ENCODE data around the gene SIGLECL1.

Gene SIGLECL1

DNA sequence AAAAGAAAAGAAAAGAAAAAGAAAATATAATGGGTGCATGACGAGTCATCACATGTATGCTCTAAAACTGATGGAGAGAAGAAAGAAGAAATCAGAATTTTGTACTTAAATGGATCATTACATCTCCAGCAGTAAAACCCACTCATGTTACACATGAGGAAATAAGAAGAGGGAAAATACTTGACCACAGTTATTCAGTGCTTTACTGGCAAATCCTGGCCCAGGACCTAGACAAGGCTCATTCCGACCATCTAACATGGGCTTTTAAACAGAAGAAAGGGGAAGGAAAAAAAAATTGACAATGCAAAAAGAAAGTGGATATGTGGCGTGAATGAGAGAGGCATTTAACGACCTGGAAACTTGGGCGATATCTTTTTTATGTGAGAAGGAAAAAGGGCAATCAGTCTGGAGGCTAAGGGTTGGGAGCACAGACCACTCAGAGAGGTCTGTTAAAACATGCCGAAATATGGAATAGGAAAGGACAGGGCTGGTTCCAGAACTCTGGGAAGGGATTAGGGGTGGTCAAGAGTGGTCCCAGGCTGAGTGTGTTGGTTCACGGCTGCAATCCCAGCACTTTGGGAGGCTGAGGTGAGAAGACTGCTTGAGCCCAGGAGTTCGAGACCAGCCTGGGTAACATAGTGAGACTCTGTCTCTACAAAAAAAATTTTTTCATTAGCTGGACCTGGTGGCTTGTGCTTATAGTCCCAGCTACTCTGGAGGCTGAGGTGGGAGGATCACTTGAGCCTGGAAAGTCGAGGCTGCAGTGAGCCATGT lies 1.6 kb downstream of the SIGLECL1 start:
- no peak for DNase-seq (ENCODE audit: extremely low read depth in 1 of 2, low read depth in 1 of 2)

DNA sequence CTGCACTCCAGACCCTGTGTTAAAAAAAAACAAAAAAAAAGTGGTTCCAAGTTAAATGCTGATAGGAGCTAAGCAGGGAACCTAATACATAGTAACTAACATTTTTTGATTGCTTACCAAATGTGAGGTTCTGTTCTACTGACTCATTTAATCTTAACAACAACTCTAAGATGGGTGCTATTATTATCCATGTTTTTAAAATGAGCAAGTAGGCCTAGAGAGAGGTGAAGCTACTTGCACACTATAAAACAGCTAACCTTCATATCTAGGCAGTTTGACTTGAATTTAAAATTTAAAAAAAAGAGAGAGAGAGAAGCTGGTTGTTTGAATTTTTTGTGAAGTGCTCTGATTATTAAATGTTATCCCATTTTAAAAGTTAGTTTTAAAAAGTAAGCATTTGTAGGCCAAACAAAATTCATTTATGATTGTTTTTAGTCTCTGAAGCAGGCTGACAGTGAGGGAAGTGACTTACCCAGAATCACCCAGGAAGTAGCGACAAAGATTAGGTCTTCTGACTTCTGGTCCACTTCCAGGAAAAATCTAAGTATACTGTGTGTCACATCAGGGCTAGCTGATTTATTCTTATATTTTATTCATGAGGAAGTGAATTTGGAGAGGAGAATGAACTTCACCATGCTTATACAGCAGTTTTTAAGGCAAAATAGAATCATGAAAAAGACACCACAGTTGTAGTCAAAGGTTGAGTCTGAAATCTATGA lies 2.4 kb downstream of the SIGLECL1 start:
- DNase-seq (ENCODE audit: extremely low read depth in 1 of 2, low read depth in 1 of 2) = no peak

GRCh38 chr19:51256155-51256625 lies 5.3 kb downstream of the SIGLECL1 start:
- DNase-seq (ENCODE audit: extremely low read depth in 1 of 2, low read depth in 1 of 2) = no peak

- DNase-seq (ENCODE audit: extremely low read depth in 1 of 2, low read depth in 1 of 2) = no peak
Observed at GRCh38 chr19:51257471-51257870, 6.6 kb downstream of the SIGLECL1 start.

DNA sequence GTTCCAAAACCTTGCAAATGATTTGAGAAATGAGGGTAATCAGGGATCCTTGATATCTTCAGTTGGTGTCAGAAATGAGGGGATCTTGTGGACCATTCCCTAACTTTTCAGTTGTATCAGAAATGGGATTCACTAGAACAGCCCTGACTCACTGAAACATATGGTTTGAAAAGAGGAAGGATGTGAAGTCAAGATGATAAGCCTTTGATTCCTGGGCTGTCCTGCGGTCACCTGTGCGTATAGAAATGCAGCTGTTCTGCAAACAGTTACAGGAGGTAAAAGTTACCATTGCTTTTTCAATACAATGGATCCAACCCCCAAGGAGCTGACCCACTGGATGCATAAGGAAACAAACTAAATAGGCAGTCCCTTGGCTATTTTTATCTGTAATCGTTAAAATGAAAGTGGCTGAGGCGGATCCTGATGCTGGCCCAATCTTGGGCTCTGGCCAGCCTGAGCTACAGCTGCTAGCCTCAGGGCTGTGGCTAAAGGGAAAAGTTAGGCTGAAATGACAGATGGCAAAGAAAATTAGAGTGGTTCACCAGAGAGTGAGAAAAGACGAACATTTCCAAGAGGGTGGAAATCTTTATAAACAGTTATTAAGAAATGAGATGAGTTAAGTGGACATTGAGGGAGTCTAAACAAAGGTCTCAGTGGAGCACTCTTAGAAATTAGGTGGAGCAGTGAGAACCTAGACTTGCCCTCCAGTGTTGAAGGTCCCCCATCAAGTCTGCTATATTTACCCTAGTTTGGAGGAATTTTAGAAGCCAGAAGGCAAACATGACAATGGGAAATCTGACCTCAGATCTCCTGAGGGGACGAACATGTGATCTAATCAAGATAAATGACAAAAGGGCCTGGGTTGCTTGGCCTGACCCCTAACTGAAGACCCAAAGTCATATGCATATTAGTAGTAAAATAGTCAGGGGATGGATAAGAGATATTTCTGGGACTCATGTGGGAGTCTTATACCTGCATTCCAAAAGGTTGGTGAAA lies 7.6 kb downstream of the SIGLECL1 start:
- DNase-seq (ENCODE audit: extremely low read depth in 1 of 2, low read depth in 1 of 2) = no peak

GRCh38 chr19:51259348-51260245 lies 8.7 kb downstream of the SIGLECL1 start:
- peak in 1 of 2 donors; percentile 18 for DNase-seq (ENCODE audit: extremely low read depth in 1 of 2, low read depth in 1 of 2)

GRCh38 chr19:51263808-51264207 lies 12.9 kb downstream of the SIGLECL1 start:
- DNase-seq (ENCODE audit: extremely low read depth in 1 of 2, low read depth in 1 of 2) = no peak

DNA sequence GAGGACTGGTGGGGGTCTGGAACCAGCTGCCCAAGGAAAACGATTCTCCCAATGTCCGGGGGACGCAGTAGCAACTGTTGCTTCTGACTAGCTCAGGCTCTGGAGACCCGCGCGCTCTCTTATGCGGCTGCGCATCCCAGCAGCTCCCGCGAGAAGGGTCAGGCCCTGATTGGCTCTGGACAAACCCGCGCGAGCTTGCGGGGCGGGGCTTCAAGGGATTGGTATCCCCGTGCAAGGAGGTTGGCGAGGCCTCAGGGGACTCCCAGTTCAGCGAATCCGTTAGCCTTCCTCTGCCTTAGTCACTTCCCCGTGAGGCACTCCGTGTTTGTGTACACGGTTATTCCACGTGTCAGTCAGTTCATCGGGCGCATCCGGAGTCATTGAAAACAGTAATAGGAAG lies 20.2 kb downstream of the SIGLECL1 start:
- DNase-seq (ENCODE audit: extremely low read depth in 1 of 2, low read depth in 1 of 2) = no peak

DNA sequence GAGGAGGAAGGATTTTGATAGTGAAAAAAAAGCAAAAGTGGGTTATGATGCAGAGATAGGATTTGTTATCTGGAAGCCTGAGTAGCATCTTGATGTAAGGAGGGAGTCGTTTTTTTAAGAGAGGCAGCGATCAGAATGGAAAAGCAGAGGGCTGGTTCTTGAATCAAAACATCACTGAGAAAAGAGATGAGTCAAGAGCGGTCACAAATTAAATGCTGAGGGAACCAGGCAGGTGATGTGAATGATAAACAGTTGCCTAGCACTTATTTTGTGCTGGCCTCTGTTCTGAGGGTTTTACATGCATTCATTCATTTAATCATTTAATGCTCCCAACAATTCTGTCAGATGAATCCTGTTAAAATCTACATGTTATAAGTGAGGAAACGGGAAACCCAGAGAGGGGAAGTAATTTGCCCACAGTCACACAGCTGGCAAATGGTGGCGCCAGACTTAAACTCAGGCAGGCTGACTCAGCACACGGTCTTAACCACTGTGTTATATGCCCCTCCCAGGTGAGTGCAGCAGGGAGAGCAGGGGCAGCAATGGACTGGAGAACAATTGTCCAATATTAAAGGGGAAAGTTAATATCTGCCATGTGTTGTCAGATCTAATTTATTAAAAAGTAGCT lies 21.4 kb downstream of the SIGLECL1 start:
- peak in 1 of 2 donors; percentile 17 for DNase-seq (ENCODE audit: extremely low read depth in 1 of 2, low read depth in 1 of 2)

DNA sequence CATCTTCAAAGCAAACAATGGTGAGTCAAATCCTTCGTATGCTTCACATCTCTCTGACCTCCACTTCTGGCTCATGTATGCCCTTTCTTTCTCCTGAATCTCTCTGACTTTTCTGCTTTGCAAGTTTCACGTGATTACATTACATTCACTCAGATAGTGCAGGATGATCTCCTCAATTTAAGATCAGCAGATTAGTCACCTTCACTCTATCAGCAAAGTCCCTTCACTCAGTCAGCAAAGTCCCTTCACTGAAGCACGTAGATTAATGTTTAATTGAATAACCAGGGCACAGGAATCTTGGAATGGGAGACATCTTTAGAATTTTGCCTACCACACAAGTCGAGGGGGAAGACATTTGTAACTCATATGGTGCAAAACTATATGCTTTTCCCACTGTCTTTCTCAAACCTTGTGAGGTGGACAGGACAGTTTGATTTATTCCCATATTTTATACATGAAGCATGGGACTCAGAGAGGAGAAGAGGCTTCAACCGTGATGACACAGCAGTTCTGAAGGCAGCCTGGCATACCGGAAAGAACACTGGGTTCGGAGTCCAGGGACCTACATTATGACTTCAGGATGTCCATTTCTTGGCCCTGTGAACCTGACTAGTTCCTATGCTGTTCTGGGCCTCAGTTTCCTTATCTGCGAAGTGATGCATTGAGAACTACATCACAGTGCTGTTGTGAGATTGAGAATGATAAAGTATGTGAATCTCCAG lies 23.3 kb downstream of the SIGLECL1 start:
- DNase-seq (ENCODE audit: extremely low read depth in 1 of 2, low read depth in 1 of 2) = no peak

- no peak for DNase-seq (ENCODE audit: extremely low read depth in 1 of 2, low read depth in 1 of 2)
Observed at GRCh38 chr19:51277112-51277511, 26.2 kb downstream of the SIGLECL1 start.

DNA sequence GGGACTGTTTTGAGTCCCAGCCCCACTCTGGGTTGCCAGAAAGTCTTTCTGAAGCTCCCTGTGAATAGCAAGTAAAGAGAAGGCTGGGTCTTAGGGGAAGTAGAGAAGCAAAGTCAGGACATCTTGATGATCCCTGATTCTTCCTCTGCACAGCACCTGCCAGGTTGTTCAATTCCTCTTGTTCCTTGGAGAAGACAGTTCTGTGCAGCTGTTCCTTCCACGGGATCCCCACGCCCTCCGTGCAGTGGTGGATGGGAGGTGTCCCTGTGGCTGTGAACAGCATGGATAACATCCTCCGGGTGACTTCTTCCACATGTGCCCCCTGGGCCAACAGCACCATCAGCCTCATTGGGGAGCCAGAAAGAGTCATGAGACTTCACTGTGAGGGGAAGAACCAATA lies 31.5 kb downstream of the SIGLECL1 start:
- no peak for DNase-seq (ENCODE audit: extremely low read depth in 1 of 2, low read depth in 1 of 2)

GRCh38 chr19:51285682-51286081 lies 34.8 kb downstream of the SIGLECL1 start:
- DNase-seq (ENCODE audit: extremely low read depth in 1 of 2, low read depth in 1 of 2) = no peak

DNA sequence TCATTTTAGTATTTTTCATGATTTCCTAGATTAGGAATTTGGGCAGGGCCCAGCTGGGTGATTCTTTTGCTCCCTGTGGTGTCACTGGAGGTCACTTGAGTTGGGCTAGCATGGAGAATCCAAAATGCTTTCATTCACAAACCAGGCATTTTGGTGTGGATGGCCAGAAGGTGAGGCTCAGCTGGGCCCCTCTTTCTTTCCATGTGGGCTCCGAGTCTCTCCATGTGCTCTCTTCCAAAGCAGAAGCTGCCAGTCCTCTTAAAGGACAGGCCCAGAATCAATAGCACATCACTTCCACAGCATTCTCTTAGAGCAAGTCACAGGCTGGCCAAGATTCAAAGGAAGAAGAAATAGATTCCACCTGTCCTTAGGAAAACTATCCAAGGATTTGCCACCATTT lies 38.8 kb downstream of the SIGLECL1 start:
- DNase-seq (ENCODE audit: extremely low read depth in 1 of 2, low read depth in 1 of 2) = no peak

GRCh38 chr19:51292971-51293370 lies 42.1 kb downstream of the SIGLECL1 start:
- no peak for DNase-seq (ENCODE audit: extremely low read depth in 1 of 2, low read depth in 1 of 2)

DNA sequence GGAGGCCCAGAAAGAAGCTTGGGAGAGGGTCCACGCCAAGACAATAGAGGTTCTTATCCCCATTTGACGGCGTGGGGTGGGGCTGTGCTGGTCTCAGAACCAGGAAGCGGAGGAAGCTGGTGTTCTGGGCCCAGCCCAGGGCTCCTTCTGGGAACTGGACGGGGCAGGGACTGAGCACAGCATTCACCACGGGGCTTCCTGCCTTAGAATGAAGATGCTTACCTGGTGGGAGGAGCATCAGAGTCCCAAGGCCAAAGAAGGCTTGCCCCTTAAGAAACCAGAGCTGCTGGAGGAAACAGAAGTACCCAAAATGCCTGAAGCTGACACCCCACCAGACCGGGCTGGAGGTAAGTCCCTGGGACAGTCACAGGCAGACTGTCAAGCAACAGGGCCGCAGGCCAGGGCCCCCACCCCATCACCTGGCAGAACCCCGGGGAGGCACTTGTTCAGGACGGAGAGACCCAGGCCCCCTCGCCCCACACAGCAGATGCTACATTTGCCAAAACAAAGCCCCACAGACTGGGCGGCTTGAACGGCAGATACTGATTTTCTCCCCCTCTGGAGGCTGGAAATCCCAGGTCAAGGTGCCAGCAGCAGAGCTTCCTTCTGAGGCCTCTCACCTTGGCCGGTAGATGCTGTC lies 42.8 kb downstream of the SIGLECL1 start:
- no peak for DNase-seq (ENCODE audit: extremely low read depth in 1 of 2, low read depth in 1 of 2)

GRCh38 chr19:51294211-51294976 lies 43.5 kb downstream of the SIGLECL1 start:
- no peak for DNase-seq (ENCODE audit: extremely low read depth in 1 of 2, low read depth in 1 of 2)

DNA sequence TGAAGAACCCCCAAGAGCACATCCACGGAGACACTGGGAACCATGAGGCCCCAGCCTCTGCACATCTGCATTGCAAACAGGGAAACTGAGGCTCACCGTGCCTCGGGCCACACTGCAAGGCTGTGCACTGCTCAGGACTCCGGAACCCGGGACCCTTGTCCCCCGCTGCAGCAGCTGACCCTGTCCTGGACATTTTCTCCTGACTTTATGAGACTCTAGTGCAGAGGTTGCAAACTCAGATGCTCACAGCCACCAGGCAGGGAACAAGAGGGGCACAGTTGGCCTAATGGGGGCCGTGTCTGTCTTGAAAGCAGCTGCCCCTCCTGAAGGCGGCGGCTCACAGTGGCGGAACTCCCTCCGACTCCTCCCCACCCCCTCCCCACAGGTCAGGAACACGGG lies 44.1 kb downstream of the SIGLECL1 start:
- DNase-seq (ENCODE audit: extremely low read depth in 1 of 2, low read depth in 1 of 2) = no peak
